Uterus (tissue), 4 donors: Measurements from ENCODE around the gene DOCK1. TPM values are rescaled to one million over a fixed set of nuclear protein-coding genes. Genes with fewer than 3 reads are reported as not detected.

Experiments
- DNase-seq, 2 donors: peaks; one replicate each; pipeline ENCODE4 v3.0.0-alpha.2; 2019 to 2020
- H3K27ac ChIP-seq, 2 donors: fragments of 200-600 bp; sonication (generic); 1 replicate in 1 of 2; 2 replicates in 1 of 2; pipeline ENCODE4 v1.5.1; 2016 to 2018
- H3K27me3 ChIP-seq, 2 donors: fragments of 200-600 bp; sonication (generic); one replicate each; pipeline ENCODE4 v1.5.1; 2018 to 2019; ENCODE audit warnings: control low read depth in 1 of 2
- H3K36me3 ChIP-seq, 2 donors: fragments of 200-600 bp; sonication (generic); one replicate each; pipeline ENCODE4 v1.5.1; 2019; ENCODE audit warnings: control low read depth in 1 of 2
- H3K4me1 ChIP-seq, 2 donors: fragments of 200-600 bp; sonication (generic); one replicate each; pipeline ENCODE4 v1.5.1; 2018 to 2019; ENCODE audit warnings: control low read depth in 1 of 2
- H3K4me3 ChIP-seq, 2 donors: fragments of 200-600 bp; sonication (generic); 1 replicate in 1 of 2; 2 replicates in 1 of 2; pipeline ENCODE4 v1.5.1; 2018 to 2019; ENCODE audit warnings: mild to moderate bottlenecking in 1 of 2
- H3K9me3 ChIP-seq, 2 donors: fragments of 200-600 bp; sonication (generic); one replicate each; pipeline ENCODE4 v1.5.1; 2019; ENCODE audit warnings: control low read depth in 1 of 2
- CTCF ChIP-seq, 4 experiments: fragments of 200-600 bp in 2 of 4; fragments of 450-650 bp in 2 of 4; sonication (generic) in 2 of 4; IDR thresholded peaks; one replicate each; pipeline ENCODE4 v1.5.1; 2016 to 2019; ENCODE audit warnings: antibody characterized with exemption in 4 of 4, mild to moderate bottlenecking in 2 of 4, moderate library complexity in 1 of 4
- POLR2A ChIP-seq, 2 donors: fragments of 450-650 bp; IDR thresholded peaks; one replicate each; pipeline ENCODE4 v1.6.1; 2016; ENCODE audit warnings: antibody characterized with exemption in 2 of 2, mild to moderate bottlenecking in 1 of 2, moderate library complexity in 1 of 2
- intact Hi-C: fragments of 100-400 bp; cut with DNase I; formaldehyde crosslinking; loops from one replicate; pipeline ENCODE4 v1.15.1; 2023; ENCODE audit warnings: low total_unique reads
- total RNA-seq, 4 donors: library from RNA; depleted of rRNA in 3 of 4; stranded (reverse); fragments of >200 nt in 3 of 4; gene quantifications; one replicate each; pipeline versions ENCODE4 v1.1.0 to v1.2.4, GENCODE V29; 2014 to 2023
- donor health status: DM: yes; HTN: yes; CAD: no.

DOCK1 gene
- total RNA-seq, 4 donors from 2014 or later: 15.6 to 130 (median 65.0) TPM

DNA sequence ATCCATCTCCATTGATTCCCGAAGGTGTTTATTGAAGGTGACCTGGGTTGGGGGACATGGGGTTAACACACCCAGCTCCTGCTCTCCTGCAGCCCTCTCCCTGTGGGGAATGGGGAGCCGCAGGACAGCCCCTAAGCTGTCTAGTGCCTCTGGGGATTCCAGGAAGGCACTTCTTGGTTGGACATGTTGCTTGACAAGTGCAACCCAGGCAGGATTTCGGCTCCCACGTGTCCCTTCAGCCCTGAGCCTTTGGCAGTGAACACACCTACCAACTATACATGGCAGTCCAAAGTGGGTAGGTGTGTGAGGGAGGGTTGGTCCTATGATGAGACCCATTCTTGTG is 43.9 kb downstream of the DOCK1 start:
- DNase-seq: no peak
- no peaks in the 10 kb centered on the region for H3K27me3 ChIP-seq
- no peak overlapping the region for H3K27ac ChIP-seq
- no peaks in the 10 kb centered on the region for H3K4me1 ChIP-seq
- H3K9me3 ChIP-seq: no peaks in the 10 kb centered on the region
- intact Hi-C loops: no loop called here
- TF ChIP-seq CTCF (IDR thresholded peaks at IDR 0.05): no peak
- TF ChIP-seq POLR2A (IDR thresholded peaks at IDR 0.05): no peak
- H3K4me3 ChIP-seq: no peak overlapping the region
- H3K36me3 ChIP-seq: no peaks in the 10 kb centered on the region

DNA sequence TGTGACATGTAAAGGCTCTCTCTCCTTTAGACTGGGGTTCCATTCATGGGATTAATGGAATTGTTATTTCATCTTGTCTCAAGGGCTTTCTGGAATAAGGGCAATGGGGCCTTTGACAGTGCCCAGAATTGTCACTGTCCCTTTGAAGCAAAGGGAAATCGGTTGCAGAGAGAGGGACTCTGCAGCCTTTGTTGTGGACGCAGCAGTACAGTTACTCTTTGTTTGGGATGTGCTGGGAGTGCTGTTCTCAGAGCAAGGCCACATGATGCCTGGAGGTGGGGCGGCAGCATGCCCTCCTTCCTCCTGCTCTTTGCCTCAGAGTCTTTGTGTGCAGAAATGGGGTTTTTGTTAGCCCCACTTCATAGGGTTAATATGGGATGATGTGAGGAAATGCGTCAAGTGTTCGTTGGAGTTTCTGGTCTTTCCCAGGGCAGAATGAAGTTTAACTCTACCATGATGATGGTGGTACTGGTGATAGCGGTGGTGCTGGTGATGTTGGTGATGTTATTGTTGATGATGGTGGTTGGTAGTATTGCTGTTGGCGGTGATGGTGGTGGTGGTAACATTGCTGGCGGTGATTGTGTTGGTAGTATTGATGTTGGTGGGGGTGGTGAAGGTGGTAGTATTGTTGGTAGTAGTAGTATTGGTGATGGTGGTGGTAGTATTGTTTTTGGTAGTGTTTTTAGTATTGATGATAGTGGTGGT is 45.3 kb downstream of the DOCK1 start:
- Histone ChIP-seq H3K4me1 (no peaks in the 10 kb centered on the region), H3K27ac (no peak overlapping the region), H3K9me3 (no peaks in the 10 kb centered on the region), H3K36me3 (no peaks in the 10 kb centered on the region), H3K27me3 (no peaks in the 10 kb centered on the region), H3K4me3 (no peak overlapping the region)
- intact Hi-C loops: no loop called here
- no peak for TF ChIP-seq CTCF (IDR thresholded peaks at IDR 0.05)
- no peak for DNase-seq

- Histone ChIP-seq H3K4me3 (no peak overlapping the region), H3K27ac (no peak overlapping the region), H3K36me3 (no peaks in the 10 kb centered on the region), H3K9me3 (no peaks in the 10 kb centered on the region), H3K27me3 (no peaks in the 10 kb centered on the region), H3K4me1 (no peaks in the 10 kb centered on the region)
- DNase-seq: no peak
- intact Hi-C loops: no loop called here
- TF ChIP-seq CTCF (IDR thresholded peaks at IDR 0.05): no peak
- TF ChIP-seq POLR2A (IDR thresholded peaks at IDR 0.05): no peak
Observed at GRCh38 chr10:126953886-126954285, 48.7 kb downstream of the DOCK1 start.

- H3K27me3 ChIP-seq: no peaks in the 10 kb centered on the region
Observed at GRCh38 chr10:126955396-126955795, 50.2 kb downstream of the DOCK1 start.

More at GRCh38 chr10:126955396-126955795, 50.2 kb downstream of the DOCK1 start:
- no peak overlapping the region for H3K27ac ChIP-seq
- no peak for DNase-seq
- intact Hi-C loops: no loop called here
- H3K36me3 ChIP-seq: no peaks in the 10 kb centered on the region
- no peak overlapping the region for H3K4me3 ChIP-seq
- no peaks in the 10 kb centered on the region for H3K4me1 ChIP-seq
- TF ChIP-seq POLR2A (IDR thresholded peaks at IDR 0.05) (no peak), CTCF (IDR thresholded peaks at IDR 0.05) (no peak)
- H3K9me3 ChIP-seq: no peaks in the 10 kb centered on the region
